Immature natural killer cell (primary cell): ENCODE measurements around the gene ZNF423. TPM values are rescaled to one million over a fixed set of nuclear protein-coding genes. Genes with fewer than 3 reads are reported as not detected.

Experiments
- DNase-seq, 3 donors: peaks; one replicate each; pipeline ENCODE4 v3.0.0; 2022; ENCODE audit warnings: mixed read lengths in 1 of 3
- H3K27ac Mint-ChIP-seq, 6 donors: one replicate each; pipeline ENCODE4 v1.8.0; 2020; ENCODE audit warnings: mixed read lengths in 6 of 6, mild to moderate bottlenecking in 5 of 6, inconsistent platforms in 4 of 6, moderate library complexity in 3 of 6
- H3K27me3 Mint-ChIP-seq, 3 donors: one replicate each; pipeline ENCODE4 v1.8.0; 2020 to 2021; ENCODE audit warnings: low read depth in 3 of 3, mild to moderate bottlenecking in 3 of 3, mixed read lengths in 3 of 3, moderate library complexity in 3 of 3, inconsistent platforms in 1 of 3
- H3K36me3 Mint-ChIP-seq, 3 donors: one replicate each; pipeline ENCODE4 v1.8.0; 2020; ENCODE audit warnings: mixed read lengths in 3 of 3, inconsistent platforms in 2 of 3, mild to moderate bottlenecking in 2 of 3
- H3K4me1 Mint-ChIP-seq, 2 donors: one replicate each; pipeline ENCODE4 v1.8.0; 2020; ENCODE audit warnings: inconsistent platforms in 2 of 2, mild to moderate bottlenecking in 2 of 2, mixed read lengths in 2 of 2, moderate library complexity in 1 of 2
- H3K4me3 Mint-ChIP-seq, 5 donors: one replicate each; pipeline ENCODE4 v1.8.0; 2020; ENCODE audit warnings: mild to moderate bottlenecking in 5 of 5, mixed read lengths in 5 of 5, inconsistent platforms in 3 of 5, moderate library complexity in 3 of 5
- H3K9me3 Mint-ChIP-seq, 6 donors: one replicate each; pipeline ENCODE4 v1.8.0; 2020; ENCODE audit warnings: mild to moderate bottlenecking in 6 of 6, mixed read lengths in 6 of 6, inconsistent platforms in 4 of 6, moderate library complexity in 3 of 6
- polyA plus RNA-seq, 3 donors: library from polyadenylated mRNA; unstranded; fragments of 300-500 nt; fragmentation: Illumina TruSeq; gene quantifications; one replicate each; pipeline ENCODE4 v1.2.3, GENCODE V29; 2021

ZNF423 gene
- polyA plus RNA-seq, 3 donors from 2014 or later, result not detected

- DNase-seq, result no peak
- no peak overlapping the region for H3K27ac Mint-ChIP-seq
- H3K36me3 Mint-ChIP-seq, result no peaks in the 10 kb centered on the region
- peaks cover 0 to 4% (median under 1%) of the 10 kb centered on the region in 6 donors for H3K9me3 Mint-ChIP-seq
- H3K4me1 Mint-ChIP-seq, result no peaks in the 10 kb centered on the region
- H3K4me3 Mint-ChIP-seq, result no peak overlapping the region
- peaks cover 3 to 4% (median 4%) of the 10 kb centered on the region in 3 donors for H3K27me3 Mint-ChIP-seq
Measured at GRCh38 chr16:49653173-49653570, 202.7 kb downstream of the ZNF423 start.

- Mint-ChIP-seq H3K36me3 (no peaks in the 10 kb centered on the region), H3K27me3 (peaks cover 3 to 4% (median 4%) of the 10 kb centered on the region in 3 donors), H3K27ac (no peak overlapping the region), H3K4me1 (no peaks in the 10 kb centered on the region), H3K4me3 (no peak overlapping the region), H3K9me3 (peaks cover 4 to 8% (median 6%) of the 10 kb centered on the region in 6 donors)
- DNase-seq, result no peak
Measured at GRCh38 chr16:49652456-49653172, 203.3 kb downstream of the ZNF423 start.

DNA sequence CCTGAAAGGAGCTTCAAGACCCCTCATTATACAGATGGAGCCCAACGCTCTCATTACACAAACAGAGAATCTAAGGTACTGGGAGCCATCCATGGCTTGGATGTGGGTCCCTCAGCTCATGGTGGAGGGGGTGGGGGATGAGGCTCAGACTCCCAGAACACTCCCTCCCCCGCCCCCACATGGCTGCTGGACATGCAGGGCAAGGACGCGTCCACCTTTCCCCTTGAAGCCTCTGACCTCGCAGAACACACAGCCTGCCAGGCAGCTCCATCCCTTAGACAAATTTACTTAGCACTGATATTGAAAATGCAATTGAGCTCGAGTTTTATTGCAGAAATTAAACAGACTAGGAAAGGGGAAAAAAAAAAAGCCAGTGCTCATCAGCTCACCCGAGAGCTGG is 203.9 kb downstream of the ZNF423 start:
- no peak for DNase-seq
- no peak overlapping the region for H3K4me3 Mint-ChIP-seq
- peaks cover 4 to 14% (median 11%) of the 10 kb centered on the region in 6 donors for H3K9me3 Mint-ChIP-seq
- H3K27ac Mint-ChIP-seq, result no peak overlapping the region
- H3K4me1 Mint-ChIP-seq, result no peaks in the 10 kb centered on the region
- H3K36me3 Mint-ChIP-seq, result peaks cover 0 to 4% (median 0%) of the 10 kb centered on the region in 3 donors
- peaks cover 3 to 4% (median 4%) of the 10 kb centered on the region in 3 donors for H3K27me3 Mint-ChIP-seq

DNA sequence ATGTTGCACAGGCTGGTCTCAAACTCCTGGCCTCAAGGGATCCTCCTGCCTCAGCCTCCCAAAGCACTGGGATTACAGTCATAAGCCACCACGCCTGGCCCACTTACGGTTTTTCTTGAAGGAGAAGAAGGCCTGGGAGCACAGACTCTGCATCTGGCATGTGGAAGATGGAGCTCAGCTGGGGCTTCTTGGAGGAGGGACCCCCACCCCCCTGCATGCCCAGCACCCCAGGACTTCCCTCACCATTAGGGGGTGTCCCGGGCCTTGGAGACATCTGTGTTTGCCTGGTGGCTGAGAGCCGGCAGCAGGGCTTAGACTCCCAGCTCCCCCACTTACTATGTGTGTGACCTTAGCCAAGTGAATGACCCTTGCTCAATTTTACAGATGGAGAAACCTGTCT is 204.7 kb downstream of the ZNF423 start:
- Mint-ChIP-seq H3K27ac (no peak overlapping the region), H3K4me3 (no peak overlapping the region), H3K9me3 (peaks cover 4 to 17% (median 11%) of the 10 kb centered on the region in 6 donors), H3K27me3 (peaks cover 3 to 8% (median 4%) of the 10 kb centered on the region in 3 donors), H3K4me1 (no peaks in the 10 kb centered on the region), H3K36me3 (peaks cover 0 to 4% (median 0%) of the 10 kb centered on the region in 3 donors)
- DNase-seq, result no peak

DNA sequence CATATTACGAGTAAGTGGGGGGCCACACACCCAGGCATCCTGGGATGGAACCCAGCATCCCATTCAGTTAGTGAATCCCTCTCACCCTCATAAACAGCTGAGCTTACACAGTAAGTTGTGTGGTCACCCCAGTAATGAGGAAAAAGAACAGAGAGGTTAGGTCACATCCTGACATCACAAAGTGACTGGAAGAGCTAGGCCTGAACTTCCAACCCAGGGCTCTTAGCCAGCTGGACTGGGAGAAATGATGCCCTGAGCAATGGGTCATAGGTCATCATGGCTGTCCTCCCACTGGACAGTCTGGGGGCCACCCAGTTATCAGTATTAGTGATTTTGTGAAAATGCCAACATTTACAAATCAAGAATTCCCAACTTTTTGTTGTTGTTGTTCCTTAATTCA is 205.3 kb downstream of the ZNF423 start:
- Mint-ChIP-seq H3K36me3 (peaks cover 0 to 4% (median 0%) of the 10 kb centered on the region in 3 donors), H3K4me3 (no peak overlapping the region), H3K4me1 (no peaks in the 10 kb centered on the region), H3K27ac (no peak overlapping the region), H3K27me3 (peaks cover 4 to 8% (median 7%) of the 10 kb centered on the region in 3 donors), H3K9me3 (peaks cover 4 to 17% (median 13%) of the 10 kb centered on the region in 6 donors)
- no peak for DNase-seq

GRCh38 chr16:49649013-49649765 is 206.7 kb downstream of the ZNF423 start:
- peaks cover 4 to 21% (median 13%) of the 10 kb centered on the region in 6 donors for H3K9me3 Mint-ChIP-seq
- no peak overlapping the region for H3K4me3 Mint-ChIP-seq
- peaks cover 4 to 7% (median 4%) of the 10 kb centered on the region in 3 donors for H3K27me3 Mint-ChIP-seq
- H3K36me3 Mint-ChIP-seq, result peaks cover 0 to 4% (median 0%) of the 10 kb centered on the region in 3 donors
- H3K4me1 Mint-ChIP-seq, result no peaks in the 10 kb centered on the region
- DNase-seq, result no peak
- no peak overlapping the region for H3K27ac Mint-ChIP-seq

- H3K4me3 Mint-ChIP-seq, result peak overlapping the region in 1 of 5 donors; percentile 30
- H3K4me1 Mint-ChIP-seq, result no peaks in the 10 kb centered on the region
- peaks cover 4 to 21% (median 13%) of the 10 kb centered on the region in 6 donors for H3K9me3 Mint-ChIP-seq
Measured at GRCh38 chr16:49647673-49648072, 208.2 kb downstream of the ZNF423 start.

DNA sequence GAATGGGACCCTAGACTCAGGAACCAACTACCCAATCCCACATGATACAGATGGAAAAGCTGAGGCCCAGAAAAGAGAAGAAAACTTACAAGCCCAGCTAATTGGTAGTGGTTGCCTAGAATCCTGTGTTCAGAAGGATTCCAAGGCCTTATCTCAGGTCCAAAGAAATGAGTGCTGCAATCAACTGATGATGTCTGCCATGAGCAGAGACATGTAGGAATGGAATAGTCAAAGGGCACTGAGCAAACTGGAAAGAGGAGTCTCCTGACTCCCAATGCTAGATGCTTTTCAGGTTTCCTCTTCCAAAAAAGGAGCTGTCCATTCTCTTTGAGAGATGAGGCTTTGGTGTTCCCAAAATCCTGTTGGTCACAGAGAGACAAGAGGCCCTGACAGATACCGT is 210.6 kb downstream of the ZNF423 start:
- H3K4me1 Mint-ChIP-seq, result no peaks in the 10 kb centered on the region
- H3K27me3 Mint-ChIP-seq, result peaks cover 4 to 5% (median 5%) of the 10 kb centered on the region in 3 donors
- H3K9me3 Mint-ChIP-seq, result peaks cover 4 to 21% (median 13%) of the 10 kb centered on the region in 6 donors
- DNase-seq, result no peak
- H3K36me3 Mint-ChIP-seq, result peaks cover 0 to 4% (median 0%) of the 10 kb centered on the region in 3 donors
- no peak overlapping the region for H3K4me3 Mint-ChIP-seq
- H3K27ac Mint-ChIP-seq, result no peak overlapping the region

More at GRCh38 chr16:49647673-49648072, 208.2 kb downstream of the ZNF423 start:
- Mint-ChIP-seq H3K27ac (no peak overlapping the region), H3K27me3 (peaks cover 4 to 7% (median 5%) of the 10 kb centered on the region in 3 donors), H3K36me3 (peaks cover 0 to 4% (median 0%) of the 10 kb centered on the region in 3 donors)
- DNase-seq, result no peak

GRCh38 chr16:49644145-49644463 is 211.8 kb downstream of the ZNF423 start:
- peaks cover 4 to 19% (median 13%) of the 10 kb centered on the region in 6 donors for H3K9me3 Mint-ChIP-seq
- no peak overlapping the region for H3K27ac Mint-ChIP-seq
- DNase-seq, result no peak
- no peaks in the 10 kb centered on the region for H3K4me1 Mint-ChIP-seq
- H3K4me3 Mint-ChIP-seq, result no peak overlapping the region
- H3K36me3 Mint-ChIP-seq, result peaks cover 0 to 4% (median 0%) of the 10 kb centered on the region in 3 donors
- peaks cover 4 to 5% (median 5%) of the 10 kb centered on the region in 3 donors for H3K27me3 Mint-ChIP-seq

DNA sequence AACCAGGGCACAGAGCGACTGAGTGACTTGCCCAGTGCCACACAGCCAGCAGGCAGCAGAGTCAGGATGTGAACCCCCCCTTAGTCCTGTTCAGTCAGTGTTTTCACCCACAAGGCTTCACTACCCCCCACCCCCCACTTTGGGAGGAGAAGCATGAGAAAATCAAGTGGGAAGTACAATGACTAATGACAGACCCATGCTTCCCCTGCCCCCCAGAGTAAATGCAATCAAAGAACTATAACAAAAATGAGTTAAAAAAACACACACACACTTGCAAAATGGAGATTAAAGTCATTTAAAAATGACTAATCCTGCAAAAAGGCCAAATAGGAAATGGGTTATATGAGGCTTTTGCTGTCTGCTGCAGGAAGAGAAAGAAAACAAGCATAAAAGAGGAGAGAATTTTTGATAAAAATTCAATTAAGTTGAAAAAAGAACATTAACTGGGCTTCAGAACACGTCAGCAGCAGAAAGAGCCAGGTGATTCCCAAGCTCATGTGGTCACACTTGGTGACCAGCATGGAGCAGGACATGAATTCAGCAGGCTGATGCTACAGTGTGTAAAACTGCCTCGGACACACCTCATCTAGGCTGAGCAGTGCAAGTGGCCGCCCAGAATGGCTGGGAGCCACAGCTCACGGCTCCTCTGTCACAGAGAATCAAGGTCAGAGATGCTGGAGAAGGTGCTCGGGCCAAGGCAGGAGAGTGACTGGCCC is 212.3 kb downstream of the ZNF423 start:
- no peak for DNase-seq
- H3K27ac Mint-ChIP-seq, result no peak overlapping the region
- H3K4me1 Mint-ChIP-seq, result no peaks in the 10 kb centered on the region
- H3K4me3 Mint-ChIP-seq, result no peak overlapping the region
- peaks cover 4 to 5% (median 5%) of the 10 kb centered on the region in 3 donors for H3K27me3 Mint-ChIP-seq
- H3K36me3 Mint-ChIP-seq, result peaks cover 0 to 4% (median 0%) of the 10 kb centered on the region in 3 donors
- H3K9me3 Mint-ChIP-seq, result peaks cover 4 to 17% (median 13%) of the 10 kb centered on the region in 6 donors

GRCh38 chr16:49641250-49641649 is 214.7 kb downstream of the ZNF423 start:
- H3K9me3 Mint-ChIP-seq, result peaks cover 0 to 7% (median 0%) of the 10 kb centered on the region in 6 donors
- H3K27ac Mint-ChIP-seq, result no peak overlapping the region
- peaks cover 0 to 5% (median 5%) of the 10 kb centered on the region in 3 donors for H3K27me3 Mint-ChIP-seq
- H3K36me3 Mint-ChIP-seq, result no peaks in the 10 kb centered on the region
- no peak for DNase-seq
- no peak overlapping the region for H3K4me3 Mint-ChIP-seq
- no peaks in the 10 kb centered on the region for H3K4me1 Mint-ChIP-seq

DNA sequence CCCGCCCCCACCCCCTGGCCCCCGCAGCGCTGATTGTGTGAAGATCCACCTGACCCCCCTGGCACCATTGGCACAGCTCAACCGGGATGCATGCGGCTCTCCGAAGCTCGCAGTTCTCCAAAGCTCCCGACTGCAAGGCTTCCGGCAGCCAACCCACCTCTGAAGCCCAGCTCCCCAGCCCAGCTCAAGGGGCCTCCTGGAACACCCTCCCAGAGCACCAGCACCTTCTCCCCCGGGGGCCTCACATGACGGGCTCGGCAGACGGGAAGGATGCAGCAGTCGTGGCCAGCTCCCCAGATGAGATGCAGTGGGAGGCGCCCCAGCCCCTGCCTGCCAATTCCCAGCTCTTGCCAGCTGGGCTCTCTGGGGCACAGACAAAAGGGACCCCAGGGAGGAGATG is 215.3 kb downstream of the ZNF423 start:
- peaks cover 0 to 7% (median 0%) of the 10 kb centered on the region in 6 donors for H3K9me3 Mint-ChIP-seq
- no peak overlapping the region for H3K27ac Mint-ChIP-seq
- H3K36me3 Mint-ChIP-seq, result no peaks in the 10 kb centered on the region
- no peaks in the 10 kb centered on the region for H3K4me1 Mint-ChIP-seq
- no peak overlapping the region for H3K4me3 Mint-ChIP-seq
- DNase-seq, result no peak
- H3K27me3 Mint-ChIP-seq, result peaks cover 0 to 5% (median 0%) of the 10 kb centered on the region in 3 donors

DNA sequence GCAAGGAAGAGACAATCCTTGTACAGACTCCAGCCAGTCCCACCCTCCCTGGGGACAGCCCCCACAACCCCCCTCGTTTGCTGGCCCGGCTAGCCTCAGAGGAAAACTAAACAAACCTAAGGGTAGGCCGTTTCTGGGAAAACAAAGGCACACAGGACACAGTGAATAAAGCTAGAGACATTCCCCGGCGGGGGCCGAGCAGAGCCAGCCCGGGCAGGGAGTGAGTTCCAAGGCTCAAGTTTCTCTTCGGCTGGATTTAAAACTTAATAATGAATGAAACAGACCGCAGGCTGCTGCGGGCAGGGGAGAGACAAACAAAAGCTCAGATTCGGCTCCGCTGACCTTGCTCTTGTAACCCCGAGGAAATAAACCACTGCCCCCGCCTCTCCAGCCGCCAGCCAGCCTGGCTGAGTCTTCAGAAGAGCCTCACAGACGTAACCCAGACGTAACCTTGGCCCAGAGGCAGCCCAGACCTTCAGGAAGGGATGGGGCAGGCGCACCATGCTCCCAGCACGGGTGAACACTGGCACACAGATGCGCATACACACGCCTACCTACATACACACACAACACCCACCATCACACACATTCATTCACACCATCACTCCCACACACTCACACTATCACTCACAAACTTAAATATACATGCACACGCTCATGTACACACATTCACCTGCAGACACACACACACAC is 216.0 kb downstream of the ZNF423 start:
- Mint-ChIP-seq H3K27ac (no peak overlapping the region), H3K36me3 (no peaks in the 10 kb centered on the region), H3K27me3 (peaks cover 0 to 5% (median 0%) of the 10 kb centered on the region in 3 donors), H3K4me1 (no peaks in the 10 kb centered on the region), H3K9me3 (peaks cover 0 to 2% (median 0%) of the 10 kb centered on the region in 6 donors), H3K4me3 (no peak overlapping the region)
- no peak for DNase-seq
